Smooth muscle cell (in vitro differentiated cells): Measurements from ENCODE around the gene PTK7. TPM values are rescaled to one million over a fixed set of nuclear protein-coding genes. Genes with fewer than 3 reads are reported as not detected.

Experiments used
- DNase-seq: peaks from one replicate; lab custom pipeline; 2025; ENCODE audit not compliant: unreplicated experiment; lab: John Stamatoyannopoulos, UW
- H2AFZ ChIP-seq: fragments of 200-600 bp; sonication (generic); 2 replicates; pipeline ENCODE4 v1.6.0; 2016; ENCODE audit warnings: antibody characterized with exemption, low read depth, mild to moderate bottlenecking
- H3F3A ChIP-seq: fragments of 200-600 bp; sonication (generic); 2 replicates; pipeline ENCODE4 v1.6.0; 2017; ENCODE audit warnings: antibody characterized with exemption, low read depth
- H3K27ac ChIP-seq: fragments of 200-600 bp; sonication (generic); 2 replicates; pipeline ENCODE4 v1.5.1; 2016; ENCODE audit warnings: low read depth, mild to moderate bottlenecking
- H3K27me3 ChIP-seq: fragments of 200-600 bp; sonication (generic); 2 replicates; pipeline ENCODE4 v1.6.1; 2016; ENCODE audit warnings: low read depth, mild to moderate bottlenecking
- H3K36me3 ChIP-seq: fragments of 200-600 bp; sonication (generic); 2 replicates; pipeline ENCODE4 v1.5.1; 2016; ENCODE audit warnings: low read depth
- H3K4me1 ChIP-seq: fragments of 200-600 bp; sonication (generic); 2 replicates; pipeline ENCODE4 v1.5.1; 2016; ENCODE audit warnings: low read depth
- H3K4me2 ChIP-seq: fragments of 200-600 bp; sonication (generic); 2 replicates; pipeline ENCODE4 v1.6.0; 2016; ENCODE audit warnings: mild to moderate bottlenecking
- H3K4me3 ChIP-seq: fragments of 200-600 bp; sonication (generic); 2 replicates; pipeline ENCODE4 v1.5.1; 2016; ENCODE audit warnings: mild to moderate bottlenecking
- H3K79me2 ChIP-seq: fragments of 200-600 bp; sonication (generic); 2 replicates; pipeline ENCODE4 v1.6.0; 2016; ENCODE audit warnings: low read depth, mild to moderate bottlenecking
- H3K9ac ChIP-seq: fragments of 200-600 bp; sonication (generic); 2 replicates; pipeline ENCODE4 v1.6.0; 2016; ENCODE audit warnings: low read depth
- H3K9me3 ChIP-seq: fragments of 200-600 bp; sonication (generic); replicated peaks from 2 replicates; pipeline ENCODE4 v1.5.1; 2016; ENCODE audit warnings: low read depth
- H4K20me1 ChIP-seq: fragments of 200-600 bp; sonication (generic); 2 replicates; pipeline ENCODE4 v1.6.0; 2016; ENCODE audit warnings: low read depth
- CTCF ChIP-seq: fragments of 200-600 bp; sonication (generic); IDR thresholded peaks from 2 replicates; pipeline ENCODE4 v1.5.1; 2017; ENCODE audit warnings: borderline replicate concordance, mild to moderate bottlenecking, antibody characterized with exemption; ENCODE audit not compliant: insufficient read depth, poor library complexity, severe bottlenecking
- WGBS: methylation state at CpG from one replicate; pipeline ENCODE4 v1.1.7; 2016; ENCODE audit warnings: low lambda C conversion rate; 5-methylcytosine and 5-hydroxymethylcytosine counted together
- polyA plus RNA-seq: library from polyadenylated mRNA; unstranded; fragments of >200 nt; fragmentation: Nextera tagmentation; extraction: Ambion mirVana; gene quantifications from 2 replicates; pipeline ENCODE4 v1.2.1, GENCODE V29; 2016
- total RNA-seq: library from RNA; depleted of rRNA; stranded (reverse); fragments of >200 nt; gene quantifications from 2 replicates; pipeline ENCODE4 v1.2.3, GENCODE V29; 2014

The PTK7 gene
- total and polyA plus RNA-seq, 2 experiments from 2014 or later: 376 to 598 TPM

- Histone ChIP-seq H2AFZ (no peak overlapping the region), H4K20me1 (no peaks in the 10 kb centered on the region), H3K27ac (no peak overlapping the region), H3K4me1 (no peaks in the 10 kb centered on the region), H3K79me2 (no peaks in the 10 kb centered on the region), H3K36me3 (no peaks in the 10 kb centered on the region), H3K27me3 (no peaks in the 10 kb centered on the region), H3K9me3 (no peaks in the 10 kb centered on the region), H3K4me2 (no peak overlapping the region), H3F3A (no peaks in the 10 kb centered on the region), H3K4me3 (no peak overlapping the region), H3K9ac (no peak overlapping the region)
- TF ChIP-seq CTCF: no peak
- no peak for DNase-seq
- WGBS: 94% methylated on average over 17 of the region's 17 CpGs
These were observed 127.1 kb downstream of the PTK7 start for GRCh38 chr6:43203029-43203717.

GRCh38 chr6:43203718-43204095 is 127.6 kb downstream of the PTK7 start:
- no peak for DNase-seq
- 97% methylated on average over 8 of the region's 8 CpGs for WGBS
- no peak for TF ChIP-seq CTCF

GRCh38 chr6:43204271-43205105 is 128.4 kb downstream of the PTK7 start:
- Histone ChIP-seq H3K4me1 (no peaks in the 10 kb centered on the region), H3K36me3 (no peaks in the 10 kb centered on the region), H2AFZ (no peak overlapping the region), H3K79me2 (no peaks in the 10 kb centered on the region), H3K9me3 (no peaks in the 10 kb centered on the region), H3K27ac (no peak overlapping the region), H4K20me1 (no peaks in the 10 kb centered on the region), H3K4me3 (no peak overlapping the region), H3K27me3 (no peaks in the 10 kb centered on the region), H3K4me2 (no peak overlapping the region), H3F3A (no peaks in the 10 kb centered on the region), H3K9ac (no peak overlapping the region)
- no peak for TF ChIP-seq CTCF
- 94% methylated on average over 23 of the region's 23 CpGs for WGBS
- no peak for DNase-seq

More at GRCh38 chr6:43203718-43204095, 127.6 kb downstream of the PTK7 start:
- no peaks in the 10 kb centered on the region for H3K4me1 ChIP-seq
- no peaks in the 10 kb centered on the region for H4K20me1 ChIP-seq
- no peak overlapping the region for H3K4me2 ChIP-seq
- H2AFZ ChIP-seq: no peak overlapping the region
- H3K9me3 ChIP-seq: no peaks in the 10 kb centered on the region
- H3K36me3 ChIP-seq: no peaks in the 10 kb centered on the region
- H3K27ac ChIP-seq: no peak overlapping the region
- no peak overlapping the region for H3K4me3 ChIP-seq
- H3F3A ChIP-seq: no peaks in the 10 kb centered on the region
- H3K9ac ChIP-seq: no peak overlapping the region
- H3K27me3 ChIP-seq: no peaks in the 10 kb centered on the region
- no peaks in the 10 kb centered on the region for H3K79me2 ChIP-seq
